ENCODE results near the gene GRM8.

The GRM8 gene

DNA sequence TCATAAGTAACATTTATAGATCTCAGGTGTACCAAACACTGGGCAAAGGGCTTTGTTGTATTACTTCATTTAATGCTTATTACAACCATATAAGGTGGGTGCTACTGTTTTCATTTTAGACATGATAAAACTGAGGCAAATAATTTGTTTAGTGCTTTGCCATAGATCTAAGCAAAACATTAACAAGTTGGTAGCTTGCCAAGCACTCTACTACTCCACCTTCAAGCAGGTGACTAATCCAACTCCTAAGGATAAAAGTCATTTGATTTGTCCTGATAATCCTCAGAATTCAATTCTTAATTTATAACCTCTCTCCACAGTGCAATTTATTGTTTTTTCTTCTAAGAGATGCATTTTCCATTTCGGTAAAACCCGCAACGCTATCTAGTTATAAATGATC, 646.4 kb downstream of the GRM8 start:
- DNase-seq: no peak

GRCh38 chr7:126605553-126605952, 647.2 kb downstream of the GRM8 start:
- H3K36me3 ChIP-seq: no peaks in the 10 kb centered on the region
- peaks cover 3% of the 10 kb centered on the region; the same call in 1 of the 2 replicates for H3K4me1 ChIP-seq
- no peak overlapping the region for H3K4me3 ChIP-seq (ENCODE audit: low read depth, low read length)
- peak; percentile 4 for DNase-seq
- no peaks in the 10 kb centered on the region for H3K27me3 ChIP-seq
- no peak for TF ChIP-seq CTCF (IDR thresholded peaks at IDR 0.05; ENCODE audit: low read depth, low read length)
- no peaks in the 10 kb centered on the region for H3K9me3 ChIP-seq

More for the DNA sequence above, 646.4 kb downstream of the GRM8 start:
- Histone ChIP-seq H3K9me3 (no peaks in the 10 kb centered on the region), H3K36me3 (no peaks in the 10 kb centered on the region), H3K27me3 (no peaks in the 10 kb centered on the region), H3K4me3 (ENCODE audit: low read depth, low read length) (no peak overlapping the region), H3K4me1 (peaks cover 3% of the 10 kb centered on the region; the same call in 1 of the 2 replicates)
- no peak for TF ChIP-seq CTCF (IDR thresholded peaks at IDR 0.05; ENCODE audit: low read depth, low read length)

- Histone ChIP-seq H3K4me1 (peaks cover 3% of the 10 kb centered on the region; the same call in 1 of the 2 replicates), H3K4me3 (ENCODE audit: low read depth, low read length) (no peak overlapping the region), H3K36me3 (no peaks in the 10 kb centered on the region), H3K27me3 (no peaks in the 10 kb centered on the region), H3K9me3 (no peaks in the 10 kb centered on the region)
- no peak for DNase-seq
- TF ChIP-seq CTCF (IDR thresholded peaks at IDR 0.05; ENCODE audit: low read depth, low read length): no peak
These were observed 647.7 kb downstream of the GRM8 start for GRCh38 chr7:126605056-126605455.

GRCh38 chr7:126589068-126589684, 663.6 kb downstream of the GRM8 start:
- Histone ChIP-seq H3K9me3 (no peaks in the 10 kb centered on the region), H3K27me3 (no peaks in the 10 kb centered on the region), H3K4me3 (ENCODE audit: low read depth, low read length) (no peak overlapping the region), H3K4me1 (no peaks in the 10 kb centered on the region), H3K36me3 (no peaks in the 10 kb centered on the region)
- DNase-seq: no peak
- TF ChIP-seq CTCF (IDR thresholded peaks at IDR 0.05; ENCODE audit: low read depth, low read length): no peak

GRCh38 chr7:126578338-126578737, 674.4 kb downstream of the GRM8 start:
- H3K9me3 ChIP-seq: no peaks in the 10 kb centered on the region
- TF ChIP-seq CTCF (IDR thresholded peaks at IDR 0.05; ENCODE audit: low read depth, low read length): no peak
- peak; percentile 5 for DNase-seq
- H3K4me3 ChIP-seq (ENCODE audit: low read depth, low read length): no peak overlapping the region
- no peaks in the 10 kb centered on the region for H3K4me1 ChIP-seq
- no peaks in the 10 kb centered on the region for H3K36me3 ChIP-seq
- no peaks in the 10 kb centered on the region for H3K27me3 ChIP-seq

Measured in BE2C (cell line).